AG04449 (cell line): ENCODE data around the gene SNAPC3.
"Not testable (repeated sequence)": the region's sequence is repeated elsewhere in the genome, so short reads cannot be mapped to it uniquely, and the experiment has no call there.

Source experiments
- CTCF ChIA-PET: fragments of 350-600 bp; formaldehyde crosslinking; extraction: SDS; loops from one replicate; lab custom pipeline; 2021; ENCODE audit warnings: antibody characterized with exemption; lab: Yijun Ruan, JAX
- POLR2A ChIA-PET: fragments of 400-600, 350-600 bp; formaldehyde crosslinking; extraction: SDS; loops from one replicate; lab custom pipeline; 2020; ENCODE audit warnings: antibody characterized with exemption, inconsistent platforms; lab: Yijun Ruan, JAX
- DNase-seq: peaks from one replicate; pipeline ENCODE4 v3.0.0-alpha.2; 2010; ENCODE audit warnings: low read depth, low spot score
- H3K4me3 ChIP-seq: 2 replicates; pipeline ENCODE4 v1.5.1; 2011; ENCODE audit warnings: low read depth, mild to moderate bottlenecking, control low read depth, low read length
- CTCF ChIP-seq: IDR thresholded peaks from one replicate; pipeline ENCODE4 v1.5.1; 2011; ENCODE audit warnings: mild to moderate bottlenecking, moderate library complexity, low read length, control low read depth, inconsistent platforms; ENCODE audit not compliant: insufficient read depth; ENCODE audit errors: missing control alignments

Gene SNAPC3

GRCh38 chr9:15422372-15423230, at the start of gene SNAPC3:
Gene SNAPC3 (plus strand): TSS chr9:15422876. CDS start chr9:15422880, 4 bp downstream.
- CTCF ChIA-PET = interaction anchor here (0.7 to 3.6 kb wide), 11 partner anchors 10 to 318 kb away, joined by 3 to 13 read pairs (median 3); partner anchors contain the start of gene CCDC171

GRCh38 chr9:15373881-15374280, 48.8 kb upstream of the SNAPC3 start:
- ChIA-PET CTCF (interaction anchor here (1.0 to 1.4 kb wide), 2 partner anchors 8 to 96 kb away, joined by 3 to 4 read pairs; no protein-coding TSS in a partner anchor), POLR2A (no interaction called here)

More at GRCh38 chr9:15422372-15423230, at the start of gene SNAPC3:
- H3K4me3 ChIP-seq = peak within 1 kb of the TSS; percentile 83
- peak; percentile 44 for DNase-seq
- TF ChIP-seq CTCF = no peak
- POLR2A ChIA-PET = interaction anchor here (0.8 to 1.2 kb wide), 4 partner anchors 89 to 211 kb away, joined by 3 to 7 read pairs (median 3); partner anchors contain the start of gene TTC39B

GRCh38 chr9:15374310-15374709, 48.4 kb upstream of the SNAPC3 start:
- POLR2A ChIA-PET = no interaction called here

More at GRCh38 chr9:15373881-15374280, 48.8 kb upstream of the SNAPC3 start:
- TF ChIP-seq CTCF = no peak
- H3K4me3 ChIP-seq = no peak overlapping the region
- DNase-seq = no peak

GRCh38 chr9:15374825-15375224, 47.9 kb upstream of the SNAPC3 start:
- no peak overlapping the region for H3K4me3 ChIP-seq
- no peak for DNase-seq
- CTCF ChIA-PET = interaction anchor here (1.0 kb wide), 1 partner anchor 97 kb away, joined by 3 read pairs; no protein-coding TSS in a partner anchor
- POLR2A ChIA-PET = no interaction called here
- TF ChIP-seq CTCF = no peak

More at GRCh38 chr9:15374310-15374709, 48.4 kb upstream of the SNAPC3 start:
- CTCF ChIA-PET = interaction anchor here (1.0 to 1.4 kb wide), 2 partner anchors 8 to 97 kb away, joined by 3 to 4 read pairs; no protein-coding TSS in a partner anchor
- TF ChIP-seq CTCF = no peak
- no peak for DNase-seq
- H3K4me3 ChIP-seq = no peak overlapping the region

GRCh38 chr9:15377625-15378540, 44.8 kb upstream of the SNAPC3 start:
- CTCF ChIA-PET = no interaction called here
- POLR2A ChIA-PET = no interaction called here

GRCh38 chr9:15379317-15379716, 43.4 kb upstream of the SNAPC3 start:
- DNase-seq, H3K4me3 ChIP-seq, POLR2A ChIA-PET: not testable (repeated sequence)
- CTCF ChIA-PET = interaction anchor here (1.4 kb wide), 1 partner anchor 167 kb away, joined by 3 read pairs; no protein-coding TSS in a partner anchor

More at GRCh38 chr9:15377625-15378540, 44.8 kb upstream of the SNAPC3 start:
- DNase-seq = no peak
- no peak overlapping the region for H3K4me3 ChIP-seq
- no peak for TF ChIP-seq CTCF

- CTCF ChIA-PET = interaction anchor here (1.4 kb wide), 1 partner anchor 167 kb away, joined by 3 read pairs; no protein-coding TSS in a partner anchor
- DNase-seq, POLR2A ChIA-PET, H3K4me3 ChIP-seq: not testable (repeated sequence)
These were observed 42.8 kb upstream of the SNAPC3 start for GRCh38 chr9:15379888-15380287.
